HEK293 (cell line): ENCODE results near the gene NFE2L1.

Experiments
- MYNN ChIP-seq: fragments of 450-650 bp; formaldehyde crosslinking; IDR thresholded peaks from 2 replicates; pipeline ENCODE4 v1.5.1; 2016; ENCODE audit warnings: missing biosample characterization, missing genetic modification characterization, borderline replicate concordance
- PRDM1 ChIP-seq: fragments of 450-650 bp; formaldehyde crosslinking; IDR thresholded peaks from 2 replicates; pipeline ENCODE4; 2016; ENCODE audit warnings: missing biosample characterization, missing genetic modification characterization
- SCRT1 ChIP-seq: fragments of 450-650 bp; formaldehyde crosslinking; IDR thresholded peaks from 2 replicates; pipeline ENCODE4 v1.5.1; 2016; ENCODE audit warnings: missing biosample characterization, missing genetic modification characterization, borderline replicate concordance
- ZEB2 ChIP-seq: fragments of 450-650 bp; formaldehyde crosslinking; IDR thresholded peaks from 2 replicates; pipeline ENCODE4 v1.5.1; 2016; ENCODE audit warnings: missing biosample characterization, missing genetic modification characterization
- ZFP37 ChIP-seq: fragments of 450-650 bp; formaldehyde crosslinking; IDR thresholded peaks from 2 replicates; pipeline ENCODE4 v1.5.1; 2016; ENCODE audit warnings: missing biosample characterization, missing genetic modification characterization
- ZFP41 ChIP-seq: fragments of 450-650 bp; formaldehyde crosslinking; IDR thresholded peaks from 2 replicates; pipeline ENCODE4 v1.5.1; 2016; ENCODE audit warnings: missing biosample characterization, missing genetic modification characterization, borderline replicate concordance
- ZNF133 ChIP-seq: fragments of 450-650 bp; formaldehyde crosslinking; IDR thresholded peaks from 2 replicates; pipeline ENCODE4 v1.5.1; 2016; ENCODE audit warnings: missing biosample characterization, missing genetic modification characterization
- ZNF16 ChIP-seq: fragments of 450-650 bp; formaldehyde crosslinking; IDR thresholded peaks from 2 replicates; pipeline ENCODE4 v1.5.1; 2016; ENCODE audit warnings: low read depth, missing biosample characterization, missing genetic modification characterization
- ZNF302 ChIP-seq: fragments of 450-650 bp; formaldehyde crosslinking; IDR thresholded peaks from 2 replicates; pipeline ENCODE4 v1.5.1; 2016; ENCODE audit warnings: missing biosample characterization, missing genetic modification characterization, low read depth
- ZNF423 ChIP-seq: fragments of 450-650 bp; formaldehyde crosslinking; IDR thresholded peaks from 2 replicates; pipeline ENCODE4 v1.5.1; 2016; ENCODE audit warnings: missing biosample characterization, missing genetic modification characterization
- ZNF529 ChIP-seq: fragments of 450-650 bp; formaldehyde crosslinking; IDR thresholded peaks from 2 replicates; pipeline ENCODE4 v1.5.1; 2017; ENCODE audit warnings: missing genetic modification characterization, missing biosample characterization; ENCODE audit not compliant: insufficient replicate concordance
- ZNF555 ChIP-seq: fragments of 450-650 bp; formaldehyde crosslinking; conservative IDR thresholded peaks from 2 replicates; pipeline ENCODE4 v1.5.1; 2017; ENCODE audit warnings: missing biosample characterization, mild to moderate bottlenecking, missing genetic modification characterization, inconsistent platforms
- ZNF560 ChIP-seq: fragments of 450-650 bp; formaldehyde crosslinking; IDR thresholded peaks from 2 replicates; pipeline ENCODE4 v1.5.1; 2017; ENCODE audit warnings: missing biosample characterization, missing genetic modification characterization, borderline replicate concordance
- ZNF596 ChIP-seq: fragments of 450-650 bp; IDR thresholded peaks from 2 replicates; pipeline ENCODE4 v1.5.0; 2018; ENCODE audit warnings: missing biosample characterization, mild to moderate bottlenecking, missing genetic modification characterization, moderate library complexity
- ZNF610 ChIP-seq: fragments of 450-650 bp; formaldehyde crosslinking; IDR thresholded peaks from 2 replicates; pipeline ENCODE4 v1.5.1; 2016; ENCODE audit warnings: missing biosample characterization, missing genetic modification characterization, borderline replicate concordance
- ZNF621 ChIP-seq: fragments of 450-650 bp; formaldehyde crosslinking; IDR thresholded peaks from 2 replicates; pipeline ENCODE4 v1.5.1; 2017; ENCODE audit warnings: missing biosample characterization, missing genetic modification characterization
- ZNF623 ChIP-seq: fragments of 450-650 bp; formaldehyde crosslinking; IDR thresholded peaks from 2 replicates; pipeline ENCODE4 v1.5.1; 2016; ENCODE audit warnings: missing biosample characterization, missing genetic modification characterization
- ZNF629 ChIP-seq: fragments of 450-650 bp; formaldehyde crosslinking; IDR thresholded peaks from 2 replicates; pipeline ENCODE4 v1.5.1; 2017; ENCODE audit warnings: missing biosample characterization, missing genetic modification characterization
- ZNF654 ChIP-seq: fragments of 450-650 bp; formaldehyde crosslinking; IDR thresholded peaks from 2 replicates; pipeline ENCODE4 v1.5.1; 2016; ENCODE audit warnings: low read depth, missing biosample characterization, missing genetic modification characterization
- ZNF660 ChIP-seq: fragments of 450-650 bp; IDR thresholded peaks from 2 replicates; pipeline ENCODE4 v1.5.1; 2018; ENCODE audit warnings: missing biosample characterization, mild to moderate bottlenecking, missing genetic modification characterization
- ZNF791 ChIP-seq: fragments of 450-650 bp; formaldehyde crosslinking; IDR thresholded peaks from 2 replicates; pipeline ENCODE4 v1.5.1; 2016; ENCODE audit warnings: missing biosample characterization, missing genetic modification characterization
- ZNF792 ChIP-seq: fragments of 450-650 bp; formaldehyde crosslinking; IDR thresholded peaks from 2 replicates; pipeline ENCODE4 v1.5.1; 2016; ENCODE audit warnings: missing biosample characterization, missing genetic modification characterization
- TF ChIP-seq, protein P1 (sequence below): fragments of 450-650 bp; formaldehyde crosslinking; IDR thresholded peaks from 2 replicates; pipeline ENCODE4 v1.5.1; 2017; ENCODE audit warnings: missing biosample characterization, mild to moderate bottlenecking, missing genetic modification characterization, moderate library complexity
- TF ChIP-seq, protein P2 (sequence below): fragments of 450-650 bp; formaldehyde crosslinking; IDR thresholded peaks from 2 replicates; pipeline ENCODE4 v1.5.1; 2016; ENCODE audit warnings: missing biosample characterization, missing genetic modification characterization
- TF ChIP-seq, protein P3 (sequence below): fragments of 450-650 bp; formaldehyde crosslinking; IDR thresholded peaks from 2 replicates; pipeline ENCODE4 v1.5.1; 2016; ENCODE audit warnings: missing biosample characterization, missing genetic modification characterization
- TF ChIP-seq, protein P4 (sequence below): fragments of 450-650 bp; formaldehyde crosslinking; IDR thresholded peaks from 2 replicates; pipeline ENCODE4 v1.5.1; 2016; ENCODE audit warnings: missing biosample characterization, missing genetic modification characterization, borderline replicate concordance
- TF ChIP-seq, protein P5 (sequence below): fragments of 450-650 bp; formaldehyde crosslinking; IDR thresholded peaks from 2 replicates; pipeline ENCODE4 v1.5.1; 2016; ENCODE audit warnings: missing biosample characterization, missing genetic modification characterization

Gene NFE2L1

DNA sequence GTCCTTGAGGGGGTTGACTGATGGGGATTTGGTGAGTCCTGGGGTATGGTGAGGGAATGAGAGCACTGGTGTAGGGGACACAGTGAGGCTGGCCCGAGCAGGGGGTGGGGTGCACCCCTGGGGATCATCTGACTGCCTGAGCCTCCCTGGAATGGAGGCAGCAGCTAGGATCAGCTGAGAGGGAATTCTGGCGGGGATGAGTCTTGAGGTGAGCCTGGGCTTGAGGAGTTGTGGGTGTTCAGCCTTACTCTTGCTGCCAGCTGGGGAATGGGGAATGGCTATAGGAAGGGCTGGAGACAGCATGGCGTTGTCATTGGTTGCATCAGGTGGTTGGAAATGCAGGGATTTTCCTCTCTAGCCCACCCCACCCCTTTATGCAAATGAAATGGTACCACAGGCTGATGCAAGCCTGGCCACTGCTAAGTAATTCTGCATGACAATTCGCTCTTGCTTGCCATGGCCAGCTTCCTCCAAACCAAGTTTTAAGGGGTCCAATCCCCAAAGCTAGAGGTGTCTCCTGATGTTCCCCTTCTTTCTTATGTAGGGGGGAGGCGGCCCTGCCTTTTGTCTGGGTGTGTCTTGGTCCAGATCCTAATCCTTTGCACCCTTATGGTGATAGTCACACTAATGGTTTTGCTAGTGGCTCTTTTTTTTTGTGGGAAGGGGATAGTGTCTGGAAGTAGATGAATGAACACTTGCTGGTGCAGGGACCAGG is 7.5 kb downstream of the NFE2L1 start (continued):
- TF ChIP-seq, protein P1, sequence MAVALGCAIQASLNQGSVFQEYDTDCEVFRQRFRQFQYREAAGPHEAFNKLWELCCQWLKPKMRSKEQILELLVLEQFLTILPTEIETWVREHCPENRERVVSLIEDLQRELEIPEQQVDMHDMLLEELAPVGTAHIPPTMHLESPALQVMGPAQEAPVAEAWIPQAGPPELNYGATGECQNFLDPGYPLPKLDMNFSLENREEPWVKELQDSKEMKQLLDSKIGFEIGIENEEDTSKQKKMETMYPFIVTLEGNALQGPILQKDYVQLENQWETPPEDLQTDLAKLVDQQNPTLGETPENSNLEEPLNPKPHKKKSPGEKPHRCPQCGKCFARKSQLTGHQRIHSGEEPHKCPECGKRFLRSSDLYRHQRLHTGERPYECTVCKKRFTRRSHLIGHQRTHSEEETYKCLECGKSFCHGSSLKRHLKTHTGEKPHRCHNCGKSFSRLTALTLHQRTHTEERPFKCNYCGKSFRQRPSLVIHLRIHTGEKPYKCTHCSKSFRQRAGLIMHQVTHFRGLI (tag by site-specific recombination): no peak; the same call in 1 of the 2 replicates
- TF ChIP-seq, protein P2, sequence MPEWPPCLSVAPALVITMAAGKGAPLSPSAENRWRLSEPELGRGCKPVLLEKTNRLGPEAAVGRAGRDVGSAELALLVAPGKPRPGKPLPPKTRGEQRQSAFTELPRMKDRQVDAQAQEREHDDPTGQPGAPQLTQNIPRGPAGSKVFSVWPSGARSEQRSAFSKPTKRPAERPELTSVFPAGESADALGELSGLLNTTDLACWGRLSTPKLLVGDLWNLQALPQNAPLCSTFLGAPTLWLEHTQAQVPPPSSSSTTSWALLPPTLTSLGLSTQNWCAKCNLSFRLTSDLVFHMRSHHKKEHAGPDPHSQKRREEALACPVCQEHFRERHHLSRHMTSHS: no peak
- no peak for TF ChIP-seq ZNF791
- TF ChIP-seq ZNF302 (tag by site-specific recombination): no peak
- TF ChIP-seq, protein P3, sequence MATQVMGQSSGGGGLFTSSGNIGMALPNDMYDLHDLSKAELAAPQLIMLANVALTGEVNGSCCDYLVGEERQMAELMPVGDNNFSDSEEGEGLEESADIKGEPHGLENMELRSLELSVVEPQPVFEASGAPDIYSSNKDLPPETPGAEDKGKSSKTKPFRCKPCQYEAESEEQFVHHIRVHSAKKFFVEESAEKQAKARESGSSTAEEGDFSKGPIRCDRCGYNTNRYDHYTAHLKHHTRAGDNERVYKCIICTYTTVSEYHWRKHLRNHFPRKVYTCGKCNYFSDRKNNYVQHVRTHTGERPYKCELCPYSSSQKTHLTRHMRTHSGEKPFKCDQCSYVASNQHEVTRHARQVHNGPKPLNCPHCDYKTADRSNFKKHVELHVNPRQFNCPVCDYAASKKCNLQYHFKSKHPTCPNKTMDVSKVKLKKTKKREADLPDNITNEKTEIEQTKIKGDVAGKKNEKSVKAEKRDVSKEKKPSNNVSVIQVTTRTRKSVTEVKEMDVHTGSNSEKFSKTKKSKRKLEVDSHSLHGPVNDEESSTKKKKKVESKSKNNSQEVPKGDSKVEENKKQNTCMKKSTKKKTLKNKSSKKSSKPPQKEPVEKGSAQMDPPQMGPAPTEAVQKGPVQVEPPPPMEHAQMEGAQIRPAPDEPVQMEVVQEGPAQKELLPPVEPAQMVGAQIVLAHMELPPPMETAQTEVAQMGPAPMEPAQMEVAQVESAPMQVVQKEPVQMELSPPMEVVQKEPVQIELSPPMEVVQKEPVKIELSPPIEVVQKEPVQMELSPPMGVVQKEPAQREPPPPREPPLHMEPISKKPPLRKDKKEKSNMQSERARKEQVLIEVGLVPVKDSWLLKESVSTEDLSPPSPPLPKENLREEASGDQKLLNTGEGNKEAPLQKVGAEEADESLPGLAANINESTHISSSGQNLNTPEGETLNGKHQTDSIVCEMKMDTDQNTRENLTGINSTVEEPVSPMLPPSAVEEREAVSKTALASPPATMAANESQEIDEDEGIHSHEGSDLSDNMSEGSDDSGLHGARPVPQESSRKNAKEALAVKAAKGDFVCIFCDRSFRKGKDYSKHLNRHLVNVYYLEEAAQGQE (tag by site-specific recombination): no peak
- TF ChIP-seq ZNF660 (tag by site-specific recombination): peak; percentile 47; the same call in 1 of the 2 replicates
- no peak for TF ChIP-seq ZNF555 (tag by site-specific recombination)
- TF ChIP-seq ZNF623 (tag by site-specific recombination): no peak
- TF ChIP-seq ZNF423: no peak
- no peak for TF ChIP-seq ZFP37 (tag by site-specific recombination)
- no peak for TF ChIP-seq MYNN (tag by site-specific recombination)
- TF ChIP-seq ZNF610 (tag by site-specific recombination): no peak
- TF ChIP-seq ZNF792 (tag by site-specific recombination): no peak
- TF ChIP-seq ZNF560: no peak
- TF ChIP-seq ZNF629 (tag by site-specific recombination): no peak
- TF ChIP-seq ZNF133: no peak
- TF ChIP-seq ZNF529: no peak
- TF ChIP-seq SCRT1: no peak
- no peak for TF ChIP-seq ZNF654 (tag by site-specific recombination)
- TF ChIP-seq ZEB2 (tag by site-specific recombination): peak; percentile 72; the same call in 1 of the 2 replicates
- no peak for TF ChIP-seq ZNF16 (tag by site-specific recombination)
- TF ChIP-seq, protein P4, sequence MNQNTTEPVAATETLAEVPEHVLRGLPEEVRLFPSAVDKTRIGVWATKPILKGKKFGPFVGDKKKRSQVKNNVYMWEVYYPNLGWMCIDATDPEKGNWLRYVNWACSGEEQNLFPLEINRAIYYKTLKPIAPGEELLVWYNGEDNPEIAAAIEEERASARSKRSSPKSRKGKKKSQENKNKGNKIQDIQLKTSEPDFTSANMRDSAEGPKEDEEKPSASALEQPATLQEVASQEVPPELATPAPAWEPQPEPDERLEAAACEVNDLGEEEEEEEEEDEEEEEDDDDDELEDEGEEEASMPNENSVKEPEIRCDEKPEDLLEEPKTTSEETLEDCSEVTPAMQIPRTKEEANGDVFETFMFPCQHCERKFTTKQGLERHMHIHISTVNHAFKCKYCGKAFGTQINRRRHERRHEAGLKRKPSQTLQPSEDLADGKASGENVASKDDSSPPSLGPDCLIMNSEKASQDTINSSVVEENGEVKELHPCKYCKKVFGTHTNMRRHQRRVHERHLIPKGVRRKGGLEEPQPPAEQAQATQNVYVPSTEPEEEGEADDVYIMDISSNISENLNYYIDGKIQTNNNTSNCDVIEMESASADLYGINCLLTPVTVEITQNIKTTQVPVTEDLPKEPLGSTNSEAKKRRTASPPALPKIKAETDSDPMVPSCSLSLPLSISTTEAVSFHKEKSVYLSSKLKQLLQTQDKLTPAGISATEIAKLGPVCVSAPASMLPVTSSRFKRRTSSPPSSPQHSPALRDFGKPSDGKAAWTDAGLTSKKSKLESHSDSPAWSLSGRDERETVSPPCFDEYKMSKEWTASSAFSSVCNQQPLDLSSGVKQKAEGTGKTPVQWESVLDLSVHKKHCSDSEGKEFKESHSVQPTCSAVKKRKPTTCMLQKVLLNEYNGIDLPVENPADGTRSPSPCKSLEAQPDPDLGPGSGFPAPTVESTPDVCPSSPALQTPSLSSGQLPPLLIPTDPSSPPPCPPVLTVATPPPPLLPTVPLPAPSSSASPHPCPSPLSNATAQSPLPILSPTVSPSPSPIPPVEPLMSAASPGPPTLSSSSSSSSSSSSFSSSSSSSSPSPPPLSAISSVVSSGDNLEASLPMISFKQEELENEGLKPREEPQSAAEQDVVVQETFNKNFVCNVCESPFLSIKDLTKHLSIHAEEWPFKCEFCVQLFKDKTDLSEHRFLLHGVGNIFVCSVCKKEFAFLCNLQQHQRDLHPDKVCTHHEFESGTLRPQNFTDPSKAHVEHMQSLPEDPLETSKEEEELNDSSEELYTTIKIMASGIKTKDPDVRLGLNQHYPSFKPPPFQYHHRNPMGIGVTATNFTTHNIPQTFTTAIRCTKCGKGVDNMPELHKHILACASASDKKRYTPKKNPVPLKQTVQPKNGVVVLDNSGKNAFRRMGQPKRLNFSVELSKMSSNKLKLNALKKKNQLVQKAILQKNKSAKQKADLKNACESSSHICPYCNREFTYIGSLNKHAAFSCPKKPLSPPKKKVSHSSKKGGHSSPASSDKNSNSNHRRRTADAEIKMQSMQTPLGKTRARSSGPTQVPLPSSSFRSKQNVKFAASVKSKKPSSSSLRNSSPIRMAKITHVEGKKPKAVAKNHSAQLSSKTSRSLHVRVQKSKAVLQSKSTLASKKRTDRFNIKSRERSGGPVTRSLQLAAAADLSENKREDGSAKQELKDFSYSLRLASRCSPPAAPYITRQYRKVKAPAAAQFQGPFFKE (tag by site-specific recombination): no peak
- TF ChIP-seq ZNF596 (tag by site-specific recombination): no peak
- TF ChIP-seq PRDM1 (tag by site-specific recombination): no peak
- TF ChIP-seq ZFP41 (tag by site-specific recombination): no peak
- no peak for TF ChIP-seq ZNF621 (tag by site-specific recombination)
- TF ChIP-seq, protein P5, sequence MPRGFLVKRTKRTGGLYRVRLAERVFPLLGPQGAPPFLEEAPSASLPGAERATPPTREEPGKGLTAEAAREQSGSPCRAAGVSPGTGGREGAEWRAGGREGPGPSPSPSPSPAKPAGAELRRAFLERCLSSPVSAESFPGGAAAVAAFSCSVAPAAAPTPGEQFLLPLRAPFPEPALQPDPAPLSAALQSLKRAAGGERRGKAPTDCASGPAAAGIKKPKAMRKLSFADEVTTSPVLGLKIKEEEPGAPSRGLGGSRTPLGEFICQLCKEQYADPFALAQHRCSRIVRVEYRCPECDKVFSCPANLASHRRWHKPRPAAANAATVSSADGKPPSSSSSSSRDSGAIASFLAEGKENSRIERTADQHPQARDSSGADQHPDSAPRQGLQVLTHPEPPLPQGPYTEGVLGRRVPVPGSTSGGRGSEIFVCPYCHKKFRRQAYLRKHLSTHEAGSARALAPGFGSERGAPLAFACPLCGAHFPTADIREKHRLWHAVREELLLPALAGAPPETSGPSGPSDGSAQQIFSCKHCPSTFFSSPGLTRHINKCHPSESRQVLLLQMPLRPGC: no peak
